GM19035 (cell line): ENCODE results near the gene KAZN.

Experiments used
- ATAC-seq: cut with Tn5 transposase; IDR thresholded peaks from one replicate; pipeline ENCODE4 v1.9.1; 2021; ENCODE audit not compliant: unreplicated experiment

Gene KAZN

DNA sequence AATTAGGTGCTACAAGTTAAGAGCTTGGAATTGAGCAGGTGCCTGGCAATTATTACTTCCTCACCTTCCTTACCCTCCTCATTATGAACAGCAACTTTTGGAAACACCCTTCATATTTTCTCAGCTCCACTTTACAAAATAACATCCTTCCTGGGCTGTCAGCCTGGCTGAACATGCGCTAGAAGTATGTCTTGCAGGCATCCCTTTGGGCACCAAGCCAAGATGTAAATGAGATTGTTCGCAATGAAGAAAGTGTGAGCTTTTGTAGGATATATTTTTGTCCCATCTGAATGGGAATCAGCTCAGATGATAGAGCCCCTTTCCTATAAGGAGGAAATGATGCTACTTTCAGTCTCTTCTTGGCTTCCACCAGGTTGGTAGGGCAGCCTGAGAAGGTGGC lies 245.9 kb downstream of the KAZN start:
- no peak for ATAC-seq

DNA sequence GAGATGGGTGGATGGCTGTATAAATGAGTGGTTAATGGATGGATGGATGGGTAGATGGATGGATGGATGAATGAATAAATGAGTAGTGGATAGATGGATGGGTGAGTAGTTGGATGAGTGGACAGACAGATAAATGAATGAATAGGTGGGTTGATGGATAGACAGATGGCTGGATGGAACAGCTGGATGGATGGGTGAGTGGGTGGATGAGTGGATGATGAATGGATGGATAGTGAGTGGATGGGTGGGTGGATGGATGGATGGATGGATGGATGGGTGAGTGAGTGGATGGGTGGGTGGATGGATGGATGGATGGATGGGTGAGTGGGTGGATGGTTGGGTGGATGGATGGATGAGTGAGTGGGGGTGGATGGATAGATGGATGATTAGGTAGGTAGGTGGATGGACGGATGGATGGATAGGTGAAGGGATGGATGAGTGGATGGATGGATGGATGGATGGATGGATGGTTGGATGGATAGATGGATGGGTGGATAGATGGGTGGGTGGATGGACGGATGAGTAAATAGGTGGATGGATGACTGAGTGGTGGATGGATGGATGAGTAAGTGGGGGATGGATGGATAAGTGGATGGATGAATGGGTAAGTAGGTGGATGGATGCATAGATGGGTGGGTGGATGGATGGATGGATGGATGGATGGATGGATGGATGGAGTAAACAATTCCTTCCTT lies 246.6 kb downstream of the KAZN start:
- no peak for ATAC-seq

DNA sequence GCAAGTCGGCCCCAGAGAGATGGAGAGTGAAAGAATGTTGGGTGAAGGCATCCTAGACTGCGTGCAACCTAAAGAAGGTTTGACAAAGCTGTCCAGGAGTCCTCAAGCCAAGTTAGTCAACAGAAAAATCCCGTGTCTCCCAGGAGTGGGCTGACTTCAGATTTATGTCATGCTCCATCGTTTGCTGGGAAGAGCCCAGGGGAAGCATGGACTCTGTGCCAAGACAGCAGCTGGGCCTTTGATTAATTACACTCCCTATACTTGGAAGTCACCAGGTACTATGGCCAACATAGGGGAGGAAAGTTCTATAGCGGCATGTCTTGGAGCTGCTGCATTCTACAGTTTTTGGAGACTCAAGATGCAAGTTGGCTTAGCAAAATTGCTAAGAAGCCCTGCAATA lies 247.4 kb downstream of the KAZN start:
- no peak for ATAC-seq

DNA sequence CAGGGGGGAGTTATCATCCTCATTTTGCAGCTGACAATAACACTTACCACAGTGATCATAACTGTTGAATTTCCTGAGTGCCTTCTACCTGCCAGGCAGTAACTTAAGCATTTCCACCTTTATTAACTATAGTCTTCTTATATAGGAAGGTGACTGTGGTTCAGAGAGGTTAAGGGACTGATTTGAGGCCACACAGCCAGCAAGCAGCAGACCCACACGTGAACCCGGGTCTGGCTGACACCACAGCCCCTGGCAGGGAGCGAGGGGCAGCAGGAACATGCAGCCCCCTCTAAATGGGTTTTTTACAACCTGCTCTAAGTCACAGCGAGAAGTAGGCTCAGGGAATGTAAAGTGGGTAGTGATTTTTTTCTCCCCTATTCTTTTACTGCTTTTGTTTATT lies 248.2 kb downstream of the KAZN start:
- ATAC-seq, result no peak

GRCh38 chr1:14848203-14848602 lies 249.7 kb downstream of the KAZN start:
- ATAC-seq, result no peak

GRCh38 chr1:14848625-14849024 lies 250.1 kb downstream of the KAZN start:
- ATAC-seq, result no peak

DNA sequence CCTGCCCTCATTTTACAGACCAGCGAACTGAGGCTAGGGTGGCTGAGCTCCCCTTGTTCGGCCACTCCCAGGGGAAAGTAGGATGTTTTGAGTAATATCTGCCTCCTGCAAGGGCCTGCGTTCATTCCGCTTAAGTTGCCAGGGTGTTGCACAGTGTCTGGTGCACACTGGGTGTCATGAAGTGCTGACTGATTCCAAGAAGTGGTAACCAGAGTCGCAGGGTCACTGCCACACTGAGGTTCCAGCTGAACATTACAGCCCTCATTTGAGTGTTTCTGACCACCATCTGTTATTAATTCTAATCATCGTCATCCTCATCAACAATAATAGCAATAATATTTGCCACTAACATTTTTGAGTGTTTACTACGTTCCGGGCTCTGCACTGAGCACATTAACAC lies 250.6 kb downstream of the KAZN start:
- ATAC-seq, result no peak

DNA sequence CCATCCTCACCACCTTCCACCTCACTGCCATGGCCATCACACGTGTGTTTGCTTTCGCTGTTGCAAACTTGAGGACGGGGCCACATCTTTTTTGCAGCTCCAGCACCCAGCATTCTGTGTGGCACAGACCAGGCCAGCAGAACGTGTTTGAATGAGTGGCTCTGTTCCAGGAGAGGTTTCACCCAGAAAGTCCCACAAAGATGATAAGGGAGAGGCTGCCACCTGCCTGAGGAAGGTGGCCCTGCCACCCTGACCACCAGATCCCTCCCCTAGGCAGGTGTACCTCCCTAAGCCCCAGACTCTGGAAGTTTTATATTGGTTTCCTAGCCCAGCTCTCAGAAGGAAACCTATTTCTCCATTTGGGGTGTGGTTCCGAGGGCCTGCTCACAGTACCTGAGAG lies 252.1 kb downstream of the KAZN start:
- no peak for ATAC-seq

GRCh38 chr1:14851760-14852159 lies 253.3 kb downstream of the KAZN start:
- ATAC-seq, result no peak

DNA sequence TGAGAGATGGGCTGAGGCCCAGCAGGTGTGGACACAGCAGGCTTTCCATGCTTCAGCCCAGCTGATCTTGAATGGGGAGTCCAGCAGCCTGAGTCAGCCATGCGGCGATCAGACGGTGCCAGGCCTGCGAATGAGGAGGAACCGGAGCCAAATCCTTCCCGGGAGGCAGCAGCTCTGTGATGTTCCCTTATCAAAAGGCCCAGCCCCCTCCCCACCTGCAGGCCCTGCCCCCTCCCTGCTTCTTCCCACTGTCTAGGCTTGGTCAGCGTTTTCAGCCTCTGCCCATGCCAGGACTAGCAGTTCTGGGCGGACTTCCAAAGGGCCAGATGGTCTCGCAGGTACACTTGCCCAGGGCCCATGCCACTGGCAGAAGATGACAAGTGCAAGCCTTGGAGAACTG lies 253.8 kb downstream of the KAZN start:
- ATAC-seq, result no peak

DNA sequence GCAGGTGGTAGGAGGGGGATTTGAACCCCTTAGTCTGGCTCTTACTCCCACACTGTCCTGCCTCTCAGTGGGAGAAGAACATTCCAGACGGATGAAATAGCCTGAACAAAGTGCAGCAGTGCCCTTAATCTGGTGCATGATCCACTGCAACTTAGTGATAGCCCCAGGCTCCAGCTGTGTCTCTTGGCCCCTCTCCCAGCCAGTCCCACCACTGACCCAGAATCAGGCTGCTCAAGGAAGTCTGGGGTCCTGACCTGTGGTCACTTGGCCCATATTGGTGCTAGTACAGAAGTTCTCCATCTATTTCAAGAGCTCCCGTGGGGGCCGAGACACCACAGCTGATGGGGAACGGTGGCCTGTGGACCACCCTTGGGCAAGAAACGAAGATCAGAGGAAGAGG lies 255.0 kb downstream of the KAZN start:
- no peak for ATAC-seq

- no peak for ATAC-seq
Measured at GRCh38 chr1:14855268-14855667, 256.8 kb downstream of the KAZN start.

DNA sequence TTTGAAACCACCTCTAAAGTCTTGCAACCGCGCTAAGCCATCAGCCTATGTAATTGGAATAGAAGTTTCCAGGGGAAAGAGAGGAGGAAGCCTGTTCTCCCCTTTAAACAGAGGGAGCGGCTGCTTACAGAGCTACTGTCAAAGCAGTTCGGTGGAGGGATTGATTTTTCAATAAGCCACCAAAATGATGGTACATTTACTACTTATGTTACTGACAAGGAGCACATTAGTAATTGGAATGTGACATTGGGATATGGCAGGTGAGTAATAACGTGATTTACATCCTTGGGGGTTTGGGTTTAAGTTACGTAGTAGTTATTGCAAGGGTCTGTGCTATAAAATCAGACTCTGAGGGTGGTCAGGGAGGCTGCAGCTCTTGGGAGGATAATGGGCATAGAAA lies 257.3 kb downstream of the KAZN start:
- ATAC-seq, result no peak

DNA sequence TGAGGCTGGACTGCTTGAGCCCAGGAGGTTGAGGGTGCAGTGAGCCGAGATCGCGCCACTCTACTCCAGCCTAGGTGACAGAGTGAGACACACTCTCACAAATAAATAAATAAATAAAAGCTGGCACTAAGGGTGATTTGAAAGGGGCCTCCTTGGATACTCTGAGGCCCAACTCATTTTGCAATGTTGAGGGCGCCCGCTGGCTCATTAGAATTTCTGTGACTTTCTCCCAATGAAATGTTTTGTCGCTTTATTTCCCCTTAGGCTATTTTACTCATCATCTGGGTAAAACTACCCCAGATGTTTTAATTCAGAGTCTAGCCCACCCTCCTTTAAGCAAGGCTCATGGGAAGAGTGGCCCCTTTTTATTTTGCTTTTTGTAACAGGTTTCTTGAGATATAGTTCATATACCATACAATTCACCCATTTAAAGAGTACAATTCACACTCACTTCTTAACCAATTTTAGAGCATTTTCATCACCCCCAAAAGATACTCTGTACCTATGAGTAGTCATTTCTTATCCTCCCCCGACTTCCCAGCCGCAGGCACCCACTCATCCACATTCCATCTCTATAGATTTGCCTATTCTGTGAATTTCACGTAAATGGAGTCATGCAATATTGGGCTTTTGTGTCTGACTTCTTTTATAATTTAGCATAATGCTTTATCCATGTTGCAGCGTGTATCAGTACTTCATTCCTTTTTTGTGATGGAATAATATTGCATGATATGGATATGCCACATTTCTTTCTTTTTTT lies 259.1 kb downstream of the KAZN start:
- no peak for ATAC-seq

DNA sequence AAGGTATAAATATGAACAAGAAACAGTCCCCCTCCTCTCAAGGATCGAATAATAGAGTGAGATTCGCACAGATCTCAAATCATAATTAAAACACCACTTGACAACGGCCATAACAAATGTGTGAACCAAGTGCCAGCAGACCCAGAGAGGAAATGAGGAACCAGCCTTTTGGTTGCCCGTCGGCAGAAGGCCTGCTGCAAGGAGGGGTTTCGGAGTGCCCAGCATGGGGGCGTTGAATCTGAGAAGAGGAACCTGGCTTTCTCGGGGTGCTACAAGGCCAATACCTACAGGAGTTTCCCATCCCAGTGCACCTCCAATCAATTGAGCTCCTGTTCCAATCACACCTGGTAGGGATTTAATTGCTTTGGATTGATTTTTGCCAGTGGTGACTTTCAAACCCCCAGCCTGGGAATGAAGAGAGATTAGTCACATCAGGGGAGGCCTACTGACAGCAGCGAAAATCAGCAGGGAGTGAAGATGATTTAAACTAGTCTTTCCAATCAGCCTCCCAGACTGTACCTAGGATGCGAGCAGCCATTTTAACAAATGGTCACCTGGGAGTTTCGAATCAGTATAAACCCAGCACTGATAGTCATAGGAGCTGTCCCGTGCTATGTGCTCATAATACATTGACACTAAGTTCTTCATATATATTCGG lies 263.8 kb downstream of the KAZN start:
- no peak for ATAC-seq

DNA sequence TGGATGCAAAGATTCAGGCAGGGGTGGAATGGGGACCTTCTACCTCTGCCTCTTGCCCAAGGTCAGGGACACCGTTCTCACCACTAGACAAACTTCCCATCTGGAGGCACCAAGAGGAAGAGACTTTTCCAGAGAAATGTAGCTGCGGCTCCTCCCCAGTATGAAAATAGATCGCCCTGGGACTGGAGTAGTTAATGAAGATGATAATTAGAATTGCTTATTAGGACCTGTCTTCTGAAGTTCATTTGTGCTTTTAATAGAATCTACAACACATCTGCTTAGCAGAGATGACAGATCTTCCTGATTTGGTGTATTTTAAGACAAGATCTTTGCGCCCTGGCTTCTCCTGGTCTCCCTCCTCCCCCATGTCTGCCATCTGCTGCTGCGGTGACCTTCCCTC lies 266.6 kb downstream of the KAZN start:
- ATAC-seq, result no peak

- ATAC-seq, result no peak
Measured at GRCh38 chr1:14866911-14867612, 268.6 kb downstream of the KAZN start.

DNA sequence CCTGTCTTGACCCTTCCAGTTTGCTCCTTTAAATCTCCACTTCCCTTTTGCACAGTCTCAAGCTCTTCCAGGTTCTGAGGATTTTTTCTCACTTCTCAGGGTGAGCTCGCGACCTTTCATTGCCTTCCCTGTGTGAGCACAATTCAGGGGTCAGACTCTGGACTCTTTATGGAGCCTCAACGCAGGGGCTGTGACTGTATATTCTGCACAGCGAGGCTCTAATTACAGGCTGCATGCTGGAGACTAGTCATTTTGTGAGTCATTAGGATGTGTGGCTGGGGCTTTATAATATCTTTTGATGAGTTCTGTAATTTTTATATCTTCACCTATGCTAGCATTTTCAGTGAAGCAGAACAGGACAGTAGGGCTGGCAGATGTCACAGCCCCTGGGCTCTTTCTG lies 270.7 kb downstream of the KAZN start:
- no peak for ATAC-seq

- no peak for ATAC-seq
Measured at GRCh38 chr1:14871218-14871970, 272.9 kb downstream of the KAZN start.

- ATAC-seq, result no peak
Measured at GRCh38 chr1:14872762-14873161, 274.3 kb downstream of the KAZN start.

DNA sequence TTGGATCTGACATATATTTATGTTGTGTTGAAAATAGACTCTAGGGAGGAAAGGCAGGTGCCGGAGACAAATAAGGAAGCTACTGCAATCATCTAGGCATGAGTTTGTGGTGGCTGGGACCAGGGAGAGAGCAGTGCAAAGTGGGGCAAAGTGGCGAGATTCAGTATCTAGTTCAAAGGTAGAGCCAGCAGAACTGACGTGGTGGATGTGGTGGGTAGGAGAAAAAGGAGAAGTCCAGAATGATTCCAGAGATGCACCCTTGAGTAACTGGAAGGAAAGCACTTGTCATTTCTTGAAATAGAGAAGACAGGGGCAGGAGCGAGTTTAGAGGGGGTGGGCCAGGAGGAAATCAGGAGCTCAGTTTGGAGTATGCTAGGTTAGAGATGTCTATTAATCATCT lies 275.2 kb downstream of the KAZN start:
- ATAC-seq, result no peak
